CD14-positive monocyte (primary cell): ENCODE results near the gene POTEH. TPM values are rescaled to one million over a fixed set of nuclear protein-coding genes. Genes with fewer than 3 reads are reported as not detected.
"Not testable (repeated sequence)": the region's sequence is repeated elsewhere in the genome, so short reads cannot be mapped to it uniquely, and the experiment has no call there.

ENCODE experiments used
- DNase-seq, 3 donors: peaks; one replicate each; pipeline ENCODE4 v3.0.0-alpha.2; 2011 to 2022
- H2AFZ ChIP-seq: 2 replicates; pipeline ENCODE4 v1.6.0; 2012; ENCODE audit warnings: mild to moderate bottlenecking, low read depth, low read length, inconsistent platforms; ENCODE audit not compliant: insufficient read depth, poor library complexity, severe bottlenecking
- H3K27ac ChIP-seq, 2 donors: 1 replicate in 1 of 2; 2 replicates in 1 of 2; pipeline ENCODE4 v1.5.1; 2012 to 2013; ENCODE audit warnings: low read length in 2 of 2, control low read depth in 1 of 2, inconsistent platforms in 1 of 2, low read depth in 1 of 2, mild to moderate bottlenecking in 1 of 2
- H3K27me3 ChIP-seq, 2 donors: one replicate each; pipeline versions ENCODE4 v1.6.0 to v1.6.1; 2011 to 2013; ENCODE audit warnings: low read length in 2 of 2; ENCODE audit not compliant: control insufficient read depth in 2 of 2, insufficient read depth in 2 of 2
- H3K36me3 ChIP-seq, 2 donors: replicated peaks in 1 of 2; 1 replicate in 1 of 2; 2 replicates in 1 of 2; pipeline versions ENCODE4 v1.5.1 to v1.6.1; 2012 to 2013; ENCODE audit warnings: low read length in 2 of 2, control low read depth in 1 of 2, inconsistent platforms in 1 of 2, mild to moderate bottlenecking in 1 of 2; ENCODE audit not compliant: insufficient read depth in 2 of 2, control insufficient read depth in 1 of 2
- H3K4me1 ChIP-seq, 2 donors: 1 replicate in 1 of 2; 2 replicates in 1 of 2; pipeline versions ENCODE4 v1.5.1 to v1.6.1; 2012 to 2013; ENCODE audit warnings: low read length in 2 of 2, control low read depth in 1 of 2, inconsistent platforms in 1 of 2, mild to moderate bottlenecking in 1 of 2, moderate library complexity in 1 of 2; ENCODE audit not compliant: insufficient read depth in 2 of 2, control insufficient read depth in 1 of 2
- H3K4me2 ChIP-seq: replicated peaks from 2 replicates; pipeline ENCODE3; 2012; ENCODE audit warnings: low read length, moderate library complexity, mild to moderate bottlenecking; ENCODE audit not compliant: poor library complexity, severe bottlenecking; ENCODE audit errors: extremely low read depth
- H3K4me3 ChIP-seq, 3 experiments: fragments of 200-600 bp in 1 of 3; sonication (generic) in 1 of 3; replicated peaks in 1 of 3; 1 replicate in 2 of 3; 2 replicates in 1 of 3; pipeline ENCODE4 v1.5.1; 2011 to 2013; ENCODE audit warnings: low read length in 3 of 3, mild to moderate bottlenecking in 3 of 3, control low read depth in 2 of 3, low read depth in 2 of 3, inconsistent platforms in 1 of 3, moderate library complexity in 1 of 3
- H3K79me2 ChIP-seq: 2 replicates; pipeline ENCODE4 v1.6.0; 2012; ENCODE audit warnings: mild to moderate bottlenecking, control low read depth, inconsistent platforms, low read length, moderate library complexity; ENCODE audit not compliant: insufficient read depth
- H3K9ac ChIP-seq: 2 replicates; pipeline ENCODE4 v1.6.0; 2017; ENCODE audit warnings: low read length, mild to moderate bottlenecking; ENCODE audit not compliant: insufficient read depth, poor library complexity, severe bottlenecking
- H3K9me3 ChIP-seq, 2 donors: replicated peaks in 1 of 2; 1 replicate in 1 of 2; 2 replicates in 1 of 2; pipeline versions ENCODE4 v1.5.1 to v1.6.1; 2012 to 2013; ENCODE audit warnings: low read length in 2 of 2, control low read depth in 1 of 2; ENCODE audit not compliant: control insufficient read depth in 1 of 2, insufficient read depth in 1 of 2
- H4K20me1 ChIP-seq: 2 replicates; pipeline ENCODE4 v1.6.0; 2012; ENCODE audit warnings: mild to moderate bottlenecking, low read length, control low read depth, moderate library complexity; ENCODE audit not compliant: insufficient read depth
- H3K27ac Mint-ChIP-seq, 7 donors: one replicate each; pipeline ENCODE4 v1.8.0; 2020; ENCODE audit warnings: mild to moderate bottlenecking in 7 of 7, mixed read lengths in 7 of 7, moderate library complexity in 6 of 7, inconsistent platforms in 2 of 7
- H3K27me3 Mint-ChIP-seq, 3 donors: one replicate each; pipeline ENCODE4 v1.8.0; 2021 to 2022; ENCODE audit warnings: low read depth in 3 of 3, mild to moderate bottlenecking in 3 of 3, mixed read lengths in 3 of 3, moderate library complexity in 3 of 3, inconsistent platforms in 1 of 3
- H3K36me3 Mint-ChIP-seq, 2 donors: one replicate each; pipeline ENCODE4 v1.8.0; 2020; ENCODE audit warnings: mixed read lengths in 2 of 2, inconsistent platforms in 1 of 2, mild to moderate bottlenecking in 1 of 2
- H3K4me1 Mint-ChIP-seq: one replicate; pipeline ENCODE4 v1.8.0; 2020; ENCODE audit warnings: mild to moderate bottlenecking, mixed read lengths
- H3K4me3 Mint-ChIP-seq, 2 donors: one replicate each; pipeline ENCODE4 v1.8.0; 2020; ENCODE audit warnings: mild to moderate bottlenecking in 2 of 2, mixed read lengths in 2 of 2, moderate library complexity in 1 of 2
- H3K9me3 Mint-ChIP-seq, 7 donors: one replicate each; pipeline ENCODE4 v1.8.0; 2020 to 2022; ENCODE audit warnings: mixed read lengths in 7 of 7, mild to moderate bottlenecking in 6 of 7, moderate library complexity in 6 of 7, inconsistent platforms in 2 of 7
- WGBS: methylation state at CpG from one replicate; pipeline ENCODE4 v1.1.5; 2013; ENCODE audit warnings: missing lambda C conversion rate; ENCODE audit not compliant: insufficient coverage; 5-methylcytosine and 5-hydroxymethylcytosine counted together
- intact Hi-C, 2 donors: fragments of 100-400 bp; cut with micrococcal nuclease; formaldehyde crosslinking; loops; one replicate each; pipeline versions ENCODE4 v1.15.0 to v1.15.1; 2023
- polyA plus RNA-seq, 3 donors: library from polyadenylated mRNA; depleted of rRNA in 1 of 3; unstranded in 2 of 3; stranded (reverse) in 1 of 3; fragments of 300-500 nt in 2 of 3; fragments of >200 nt in 1 of 3; fragmentation: Illumina TruSeq in 2 of 3; gene quantifications; 1 replicate in 2 of 3; 2 replicates in 1 of 3; pipeline ENCODE4 v1.2.3, GENCODE V29; 2012 to 2021

POTEH gene
- polyA plus RNA-seq, 3 donors: not detected

GRCh38 chr22:15679702-15680101 lies 10.1 kb upstream of the POTEH start:
- intact Hi-C loops, H3K36me3 Mint-ChIP-seq, H3K27ac Mint-ChIP-seq, H2AFZ ChIP-seq, H3K4me2 ChIP-seq, H3K27me3 ChIP-seq, H3K4me3 Mint-ChIP-seq, H3K27ac ChIP-seq, H3K9ac ChIP-seq, H3K9me3 ChIP-seq, H3K4me3 ChIP-seq, H3K4me1 ChIP-seq, H3K36me3 ChIP-seq, H3K27me3 Mint-ChIP-seq, H3K9me3 Mint-ChIP-seq, H3K4me1 Mint-ChIP-seq, H4K20me1 ChIP-seq, H3K79me2 ChIP-seq, DNase-seq: not testable (repeated sequence)
- WGBS: 100% methylated on average over 3 of the region's 8 CpGs

DNA sequence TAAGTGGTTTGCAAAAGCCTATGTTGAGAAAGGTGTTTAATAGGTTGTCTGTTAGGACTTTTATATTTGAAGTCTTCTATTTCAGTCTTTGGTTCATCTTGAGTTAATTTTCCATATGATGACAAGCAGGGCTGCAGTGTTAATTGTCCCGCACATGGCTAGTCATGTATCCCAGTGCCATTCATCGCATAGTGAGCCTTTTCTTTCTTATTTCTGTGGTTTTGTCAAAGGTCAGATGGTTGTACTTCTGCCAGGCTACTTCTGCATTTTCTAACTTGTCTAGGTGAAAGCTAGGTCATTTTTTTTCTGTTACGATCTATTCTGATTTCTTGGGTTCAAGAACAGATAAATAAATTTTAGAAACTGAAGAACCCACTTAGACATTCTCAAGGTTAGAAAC lies 5.7 kb upstream of the POTEH start:
- DNase-seq, H3K79me2 ChIP-seq, H3K4me1 Mint-ChIP-seq, H3K4me3 Mint-ChIP-seq, H2AFZ ChIP-seq, H3K4me1 ChIP-seq, H4K20me1 ChIP-seq, H3K27ac ChIP-seq, H3K27ac Mint-ChIP-seq, H3K4me2 ChIP-seq, H3K4me3 ChIP-seq, intact Hi-C loops, H3K9me3 Mint-ChIP-seq, H3K36me3 Mint-ChIP-seq, H3K9ac ChIP-seq, H3K36me3 ChIP-seq, H3K27me3 ChIP-seq, H3K9me3 ChIP-seq, H3K27me3 Mint-ChIP-seq: not testable (repeated sequence)
- no CpG with 5 or more reads among the region's 3 CpGs for WGBS

DNA sequence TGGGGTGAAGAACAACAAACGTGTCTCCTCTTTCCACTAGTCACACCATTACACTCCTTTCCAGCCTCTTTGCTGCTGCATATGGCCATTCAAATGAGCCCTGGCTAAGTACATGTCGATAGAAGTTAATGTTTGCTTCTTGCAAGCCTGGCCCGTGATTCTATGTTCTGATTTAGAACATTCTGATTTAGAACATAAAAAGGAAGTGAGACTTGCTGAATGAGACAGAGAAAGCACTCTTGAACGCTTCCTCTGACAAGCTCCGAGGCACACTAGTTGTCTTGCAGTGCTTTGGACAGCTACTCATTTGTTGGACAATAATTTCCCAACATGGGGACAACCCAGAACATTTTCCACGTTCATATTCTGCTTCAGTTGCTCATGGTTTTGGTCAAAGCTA lies 5.1 kb upstream of the POTEH start:
- H3K9me3 ChIP-seq: peaks cover 0 to 14% of the 10 kb centered on the region in 2 donors
- H3K27ac Mint-ChIP-seq: not testable (repeated sequence)

DNA sequence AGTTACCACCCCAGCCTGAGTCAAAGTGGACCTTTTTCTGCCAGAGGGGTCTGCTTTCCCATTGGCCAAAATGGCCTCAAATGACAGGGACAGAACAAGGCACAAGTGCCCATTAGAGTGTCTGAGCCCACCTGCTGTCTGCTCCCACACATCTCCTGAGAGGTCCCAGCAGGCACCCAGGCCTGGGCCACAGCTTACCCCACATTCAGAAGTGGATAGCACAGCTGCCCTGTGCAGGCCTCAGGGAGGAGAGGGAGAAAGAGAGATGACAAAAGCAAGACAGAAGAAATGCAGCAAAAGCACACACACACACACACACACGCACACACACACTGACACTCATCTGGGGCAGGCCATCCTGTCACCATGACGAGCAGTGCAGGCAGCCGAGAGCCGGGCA lies 4.2 kb upstream of the POTEH start:
- H3K9me3 Mint-ChIP-seq, H3K4me1 ChIP-seq, H3K36me3 Mint-ChIP-seq, H3K4me1 Mint-ChIP-seq, DNase-seq, H3K27ac ChIP-seq, H3K4me2 ChIP-seq, H2AFZ ChIP-seq, H3K4me3 ChIP-seq, H3K27me3 Mint-ChIP-seq, intact Hi-C loops, H3K4me3 Mint-ChIP-seq, H3K27me3 ChIP-seq, H3K27ac Mint-ChIP-seq, H3K9ac ChIP-seq, H3K36me3 ChIP-seq, H3K79me2 ChIP-seq, H4K20me1 ChIP-seq: not testable (repeated sequence)
- peaks cover 0 to 16% of the 10 kb centered on the region in 2 donors for H3K9me3 ChIP-seq
- no CpG with 5 or more reads among the region's 4 CpGs for WGBS

More for the DNA sequence above, 5.1 kb upstream of the POTEH start:
- H4K20me1 ChIP-seq, H3K4me3 ChIP-seq, H3K36me3 Mint-ChIP-seq, H3K9ac ChIP-seq, H3K36me3 ChIP-seq, H3K4me3 Mint-ChIP-seq, H3K79me2 ChIP-seq, H3K4me1 Mint-ChIP-seq, H2AFZ ChIP-seq, DNase-seq, H3K9me3 Mint-ChIP-seq, H3K27me3 ChIP-seq, intact Hi-C loops, H3K4me1 ChIP-seq, H3K4me2 ChIP-seq, H3K27ac ChIP-seq, H3K27me3 Mint-ChIP-seq: not testable (repeated sequence)
- no CpG with 5 or more reads among the region's 6 CpGs for WGBS
